GM06990 (cell line): ENCODE results near the gene TIMM10B.

Experiments used
- DNase-seq: peaks from one replicate; pipeline ENCODE4 v3.0.0-alpha.2; 2011; ENCODE audit not compliant: insufficient read length; ENCODE audit errors: extremely low read depth
- H3K27me3 ChIP-seq: replicated peaks from 2 replicates; pipeline ENCODE4 v1.6.0; 2011; ENCODE audit warnings: low read length; ENCODE audit not compliant: control insufficient read depth, insufficient read depth
- H3K36me3 ChIP-seq: 2 replicates; pipeline ENCODE4 v1.5.1; 2011; ENCODE audit warnings: low read length; ENCODE audit not compliant: control insufficient read depth, insufficient read depth
- H3K4me3 ChIP-seq: replicated peaks from 2 replicates; pipeline ENCODE4 v1.5.1; 2011; ENCODE audit warnings: low read depth, mild to moderate bottlenecking, control low read depth, low read length
- CTCF ChIP-seq: IDR thresholded peaks from 2 replicates; pipeline ENCODE4 v1.5.1; 2011; ENCODE audit warnings: low read length, control low read depth, mild to moderate bottlenecking, inconsistent platforms; ENCODE audit not compliant: insufficient read depth, poor library complexity, severe bottlenecking

TIMM10B gene

GRCh38 chr11:6480299-6480914 is 894 bp upstream of the TIMM10B start:
- DNase-seq = no peak
- Histone ChIP-seq H3K27me3 (no peaks in the 10 kb centered on the region), H3K4me3 (peak overlapping the region; percentile 87), H3K36me3 (peaks cover 33% of the 10 kb centered on the region)
- no peak for TF ChIP-seq CTCF

- H3K4me3 ChIP-seq = peak overlapping the region; percentile 87
- no peaks in the 10 kb centered on the region for H3K27me3 ChIP-seq
- DNase-seq = no peak
- no peak for TF ChIP-seq CTCF
- H3K36me3 ChIP-seq = peaks cover 31% of the 10 kb centered on the region
These were observed 599 bp downstream of the TIMM10B start for GRCh38 chr11:6481924-6482275.

- Histone ChIP-seq H3K4me3 (peak overlapping the region; percentile 87), H3K36me3 (peaks cover 27% of the 10 kb centered on the region), H3K27me3 (no peaks in the 10 kb centered on the region)
- DNase-seq = no peak
- no peak for TF ChIP-seq CTCF
These were observed 1.1 kb downstream of the TIMM10B start for GRCh38 chr11:6482441-6482840.

DNA sequence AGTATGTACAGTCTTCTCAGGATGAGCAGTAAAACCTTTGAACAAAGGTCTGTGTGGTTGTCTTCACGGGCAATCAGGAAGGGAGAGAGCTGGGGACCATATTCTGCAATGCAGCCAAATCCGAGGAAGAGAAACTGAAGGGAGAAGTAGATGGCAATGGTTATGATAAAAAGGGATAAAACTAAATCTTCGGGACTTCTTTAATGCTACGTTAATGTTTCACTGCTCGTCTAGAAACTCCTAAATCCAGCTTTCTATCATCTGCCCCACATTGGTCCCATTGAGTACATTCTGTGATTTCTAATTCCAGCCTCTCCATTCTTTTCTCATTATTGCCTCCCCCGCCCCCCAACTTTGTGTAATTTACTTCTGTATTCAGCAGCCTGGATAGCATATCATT is 1.7 kb downstream of the TIMM10B start:
- H3K27me3 ChIP-seq = no peaks in the 10 kb centered on the region
- TF ChIP-seq CTCF = no peak
- no peak for DNase-seq
- H3K4me3 ChIP-seq = no peak overlapping the region
- peaks cover 21% of the 10 kb centered on the region for H3K36me3 ChIP-seq

GRCh38 chr11:6485661-6486060 is 4.4 kb downstream of the TIMM10B start:
- Histone ChIP-seq H3K36me3 (peaks cover 12% of the 10 kb centered on the region), H3K27me3 (no peaks in the 10 kb centered on the region), H3K4me3 (no peak overlapping the region)
- no peak for TF ChIP-seq CTCF
- DNase-seq = no peak

GRCh38 chr11:6486256-6486655 is 5.0 kb downstream of the TIMM10B start:
- no peaks in the 10 kb centered on the region for H3K27me3 ChIP-seq
- H3K36me3 ChIP-seq = peaks cover 15% of the 10 kb centered on the region
- DNase-seq = no peak
- no peak for TF ChIP-seq CTCF
- H3K4me3 ChIP-seq = no peak overlapping the region
